ENCODE measurements around the gene OR8G5.

GRCh38 chr11:124256076-124256475 lies at the start of gene OR8G5:
- TF ChIP-seq EZH2phosphoT487 (IDR thresholded peaks at IDR 0.05; ENCODE audit: low read depth, severe bottlenecking, unreplicated experiment) (no peak), CTCF (IDR thresholded peaks at IDR 0.05; ENCODE audit: poor library complexity) (no peak)
